SK-MEL-5 (cell line): ENCODE data around the gene RSPH9. TPM values are rescaled to one million over a fixed set of nuclear protein-coding genes. Genes with fewer than 3 reads are reported as not detected.
"Not testable (repeated sequence)": the region's sequence is repeated elsewhere in the genome, so short reads cannot be mapped to it uniquely, and the experiment has no call there.

Experiments
- DNase-seq: peaks from one replicate; pipeline ENCODE4 v3.0.0-alpha.2; 2016; ENCODE audit warnings: low read depth, low spot score
- in situ Hi-C: cut with HindIII; loops from 2 replicates; pipeline ENCODE4 v1.10.0; 2016; ENCODE audit warnings: low sequenced_read_pairs, high pct_unique_total_duplicates, low pct_unique_long_range_greater_than_20kb
- total RNA-seq: library from RNA; depleted of rRNA; stranded (reverse); fragments of >200 nt; shearing (Covaris generic); gene quantifications from 2 replicates; pipeline ENCODE4 v1.2.3, GENCODE V29; 2014

RSPH9 gene
- total RNA-seq, 1 experiment from 2014 or later, result 1.1 TPM

- in situ Hi-C loops, result no loop called here
- DNase-seq, result no peak
Observed at GRCh38 chr6:43657221-43657802, 12.5 kb downstream of the RSPH9 start.

- in situ Hi-C loops, result no loop called here
- no peak for DNase-seq
Observed at GRCh38 chr6:43658161-43658560, 13.3 kb downstream of the RSPH9 start.

GRCh38 chr6:43662948-43663347, 18.1 kb downstream of the RSPH9 start:
- DNase-seq, in situ Hi-C loops: not testable (repeated sequence)

- in situ Hi-C loops, result no loop called here
- DNase-seq, result no peak
Observed at GRCh38 chr6:43665376-43665775, 20.5 kb downstream of the RSPH9 start.

- in situ Hi-C loops, result no loop called here
Observed at GRCh38 chr6:43666196-43666920, 21.5 kb downstream of the RSPH9 start.

GRCh38 chr6:43667245-43668150, 22.7 kb downstream of the RSPH9 start:
- in situ Hi-C loops, result no loop called here
- peak; percentile 76 for DNase-seq

More at GRCh38 chr6:43666196-43666920, 21.5 kb downstream of the RSPH9 start:
- no peak for DNase-seq

- peak; percentile 68 for DNase-seq
- in situ Hi-C loops, result no loop called here
Observed at GRCh38 chr6:43668151-43669028, 23.6 kb downstream of the RSPH9 start.

GRCh38 chr6:43669050-43669921, 24.4 kb downstream of the RSPH9 start:
- in situ Hi-C loops, result no loop called here
- DNase-seq, result no peak

GRCh38 chr6:43669922-43670622, 25.2 kb downstream of the RSPH9 start:
- peak; percentile 13 for DNase-seq

GRCh38 chr6:43670623-43670986, 25.8 kb downstream of the RSPH9 start:
- DNase-seq, result no peak
- in situ Hi-C loops, result no loop called here

More at GRCh38 chr6:43669922-43670622, 25.2 kb downstream of the RSPH9 start:
- in situ Hi-C loops, result no loop called here

- no peak for DNase-seq
- in situ Hi-C loops, result no loop called here
Observed at GRCh38 chr6:43671011-43671800, 26.4 kb downstream of the RSPH9 start.

- in situ Hi-C loops, result no loop called here
- DNase-seq, result no peak
Observed at GRCh38 chr6:43671801-43672690, 27.2 kb downstream of the RSPH9 start.

- in situ Hi-C loops, result no loop called here
- no peak for DNase-seq
Observed at GRCh38 chr6:43673444-43674084, 28.7 kb downstream of the RSPH9 start.

- DNase-seq, result no peak
- in situ Hi-C loops, result no loop called here
Observed at GRCh38 chr6:43674291-43674690, 29.5 kb downstream of the RSPH9 start.
